GM18951 (cell line): ENCODE results near the gene NPM3.

Experiments
- POLR2A ChIP-seq: IDR thresholded peaks from 4 replicates; pipeline ENCODE4 v1.6.1; 2011; ENCODE audit warnings: mild to moderate bottlenecking; ENCODE audit not compliant: insufficient read length, insufficient read depth; ENCODE audit errors: extremely low read depth
- in situ Hi-C: fragments of 300-500 bp; cut with MboI; formaldehyde crosslinking; loops from one replicate; pipeline ENCODE4 v1.12.0; 2022; ENCODE audit warnings: low sequenced_read_pairs, mixed read lengths, inconsistent platforms; ENCODE audit not compliant: unreplicated experiment

NPM3 gene

GRCh38 chr10:101745074-101745696, 38.1 kb downstream of the NPM3 start:
- no peak for TF ChIP-seq POLR2A

GRCh38 chr10:101744267-101744666, 39.0 kb downstream of the NPM3 start:
- TF ChIP-seq POLR2A = no peak
- in situ Hi-C loops = no loop called here

More at GRCh38 chr10:101745074-101745696, 38.1 kb downstream of the NPM3 start:
- in situ Hi-C loops = no loop called here

- TF ChIP-seq POLR2A = no peak
- in situ Hi-C loops = no loop called here
These were observed 41.3 kb downstream of the NPM3 start for GRCh38 chr10:101741938-101742337.

- in situ Hi-C loops = no loop called here
- TF ChIP-seq POLR2A = no peak
These were observed 46.6 kb downstream of the NPM3 start for GRCh38 chr10:101736666-101737065.

GRCh38 chr10:101732096-101732495, 51.1 kb downstream of the NPM3 start:
- in situ Hi-C loops = no loop called here
- TF ChIP-seq POLR2A = no peak
